ENCODE measurements around the gene FAAP20. TPM values are rescaled to one million over a fixed set of nuclear protein-coding genes. Genes with fewer than 3 reads are reported as not detected.

FAAP20 gene
- total RNA-seq, 1 donor: 25.3 TPM

GRCh38 chr1:2159124-2159523 lies 35.4 kb downstream of the FAAP20 start:
- H3K27me3 ChIP-seq (ENCODE audit: insufficient read depth, low read length): peaks cover 3% of the 10 kb centered on the region
- no peaks in the 10 kb centered on the region for H4K20me1 ChIP-seq (ENCODE audit: insufficient read depth, low read length)
- H3K4me1 ChIP-seq (ENCODE audit: insufficient read depth, low read length): no peaks in the 10 kb centered on the region
- no peak overlapping the region for H3K27ac ChIP-seq (ENCODE audit: low read depth, low read length)
- DNase-seq (ENCODE audit: insufficient read length, low spot score, missing footprints): no peak
- H2AFZ ChIP-seq (ENCODE audit: low read length): no peak overlapping the region
- TF ChIP-seq CTCF (IDR thresholded peaks at IDR 0.05; ENCODE audit: extremely low read depth, low read depth, low read length): no peak
- H3K4me2 ChIP-seq (ENCODE audit: insufficient read depth, low read length): no peak overlapping the region
- no peaks in the 10 kb centered on the region for H3K9me3 ChIP-seq (ENCODE audit: low read depth, low read length)
- H3K4me3 ChIP-seq (ENCODE audit: insufficient read depth, low read length): no peak overlapping the region
- H3K79me2 ChIP-seq (ENCODE audit: insufficient read depth, low read length): no peaks in the 10 kb centered on the region
- H3K36me3 ChIP-seq (ENCODE audit: insufficient read depth, low read length): no peaks in the 10 kb centered on the region

- Histone ChIP-seq H3K9me3 (ENCODE audit: low read depth, low read length) (no peaks in the 10 kb centered on the region), H3K4me1 (ENCODE audit: insufficient read depth, low read length) (no peaks in the 10 kb centered on the region), H2AFZ (ENCODE audit: low read length) (no peak overlapping the region), H3K79me2 (ENCODE audit: insufficient read depth, low read length) (no peaks in the 10 kb centered on the region), H3K27me3 (ENCODE audit: insufficient read depth, low read length) (peaks cover 3% of the 10 kb centered on the region), H3K27ac (ENCODE audit: low read depth, low read length) (no peak overlapping the region), H3K4me2 (ENCODE audit: insufficient read depth, low read length) (no peak overlapping the region), H3K36me3 (ENCODE audit: insufficient read depth, low read length) (no peaks in the 10 kb centered on the region), H4K20me1 (ENCODE audit: insufficient read depth, low read length) (no peaks in the 10 kb centered on the region), H3K4me3 (ENCODE audit: insufficient read depth, low read length) (no peak overlapping the region)
- DNase-seq (ENCODE audit: insufficient read length, low spot score, missing footprints): peak; percentile 68
- no peak for TF ChIP-seq CTCF (IDR thresholded peaks at IDR 0.05; ENCODE audit: extremely low read depth, low read depth, low read length)
These were observed 36.3 kb downstream of the FAAP20 start for GRCh38 chr1:2158272-2158671.

- Histone ChIP-seq H3K79me2 (ENCODE audit: insufficient read depth, low read length) (no peaks in the 10 kb centered on the region), H4K20me1 (ENCODE audit: insufficient read depth, low read length) (no peaks in the 10 kb centered on the region), H2AFZ (ENCODE audit: low read length) (no peak overlapping the region), H3K27me3 (ENCODE audit: insufficient read depth, low read length) (peaks cover under 1% of the 10 kb centered on the region), H3K36me3 (ENCODE audit: insufficient read depth, low read length) (no peaks in the 10 kb centered on the region), H3K27ac (ENCODE audit: low read depth, low read length) (no peak overlapping the region), H3K4me2 (ENCODE audit: insufficient read depth, low read length) (no peak overlapping the region), H3K4me1 (ENCODE audit: insufficient read depth, low read length) (no peaks in the 10 kb centered on the region), H3K4me3 (ENCODE audit: insufficient read depth, low read length) (no peak overlapping the region), H3K9me3 (ENCODE audit: low read depth, low read length) (no peaks in the 10 kb centered on the region)
- no peak for TF ChIP-seq CTCF (IDR thresholded peaks at IDR 0.05; ENCODE audit: extremely low read depth, low read depth, low read length)
- DNase-seq (ENCODE audit: insufficient read length, low spot score, missing footprints): no peak
These were observed 36.7 kb downstream of the FAAP20 start for GRCh38 chr1:2157856-2158255.

- H3K4me2 ChIP-seq (ENCODE audit: insufficient read depth, low read length): no peak overlapping the region
- no peaks in the 10 kb centered on the region for H3K4me1 ChIP-seq (ENCODE audit: insufficient read depth, low read length)
- H3K4me3 ChIP-seq (ENCODE audit: insufficient read depth, low read length): no peak overlapping the region
- H3K79me2 ChIP-seq (ENCODE audit: insufficient read depth, low read length): no peaks in the 10 kb centered on the region
- H4K20me1 ChIP-seq (ENCODE audit: insufficient read depth, low read length): no peaks in the 10 kb centered on the region
- H3K36me3 ChIP-seq (ENCODE audit: insufficient read depth, low read length): no peaks in the 10 kb centered on the region
- H3K27ac ChIP-seq (ENCODE audit: low read depth, low read length): no peak overlapping the region
- no peak overlapping the region for H2AFZ ChIP-seq (ENCODE audit: low read length)
- DNase-seq (ENCODE audit: insufficient read length, low spot score, missing footprints): no peak
- no peaks in the 10 kb centered on the region for H3K9me3 ChIP-seq (ENCODE audit: low read depth, low read length)
- H3K27me3 ChIP-seq (ENCODE audit: insufficient read depth, low read length): no peaks in the 10 kb centered on the region
- no peak for TF ChIP-seq CTCF (IDR thresholded peaks at IDR 0.05; ENCODE audit: extremely low read depth, low read depth, low read length)
These were observed 37.7 kb downstream of the FAAP20 start for GRCh38 chr1:2156866-2157265.

Measured in osteoblast (primary cell).